ENCODE measurements around the gene KCNQ2.

Gene KCNQ2

GRCh38 chr20:63372971-63373885, 99.2 kb downstream of the KCNQ2 start:
- in situ Hi-C loops (cut with MboI; ENCODE audit: low sequenced_read_pairs, unreplicated experiment), result no loop called here
- DNase-seq (ENCODE audit: low spot score), result no peak
- no peak for TF ChIP-seq CTCF (IDR thresholded peaks at IDR 0.05; ENCODE audit: borderline replicate concordance, control extremely low read depth, extremely low read depth, insufficient read depth, missing control alignments)

- TF ChIP-seq CTCF (IDR thresholded peaks at IDR 0.05; ENCODE audit: borderline replicate concordance, control extremely low read depth, extremely low read depth, insufficient read depth, missing control alignments), result no peak
- in situ Hi-C loops (cut with MboI; ENCODE audit: low sequenced_read_pairs, unreplicated experiment), result no loop called here
- no peak for DNase-seq (ENCODE audit: low spot score)
These were observed 101.1 kb downstream of the KCNQ2 start for GRCh38 chr20:63371291-63371865.

GRCh38 chr20:63370618-63371187, 101.8 kb downstream of the KCNQ2 start:
- DNase-seq (ENCODE audit: low spot score), result no peak
- no peak for TF ChIP-seq CTCF (IDR thresholded peaks at IDR 0.05; ENCODE audit: borderline replicate concordance, control extremely low read depth, extremely low read depth, insufficient read depth, missing control alignments)

GRCh38 chr20:63369724-63370617, 102.5 kb downstream of the KCNQ2 start:
- in situ Hi-C loops (cut with MboI; ENCODE audit: low sequenced_read_pairs, unreplicated experiment), result no loop called here
- no peak for TF ChIP-seq CTCF (IDR thresholded peaks at IDR 0.05; ENCODE audit: borderline replicate concordance, control extremely low read depth, extremely low read depth, insufficient read depth, missing control alignments)

More at GRCh38 chr20:63370618-63371187, 101.8 kb downstream of the KCNQ2 start:
- in situ Hi-C loops (cut with MboI; ENCODE audit: low sequenced_read_pairs, unreplicated experiment), result no loop called here

GRCh38 chr20:63369024-63369530, 103.4 kb downstream of the KCNQ2 start:
- TF ChIP-seq CTCF (IDR thresholded peaks at IDR 0.05; ENCODE audit: borderline replicate concordance, control extremely low read depth, extremely low read depth, insufficient read depth, missing control alignments), result no peak
- no peak for DNase-seq (ENCODE audit: low spot score)
- in situ Hi-C loops (cut with MboI; ENCODE audit: low sequenced_read_pairs, unreplicated experiment), result no loop called here

More at GRCh38 chr20:63369724-63370617, 102.5 kb downstream of the KCNQ2 start:
- no peak for DNase-seq (ENCODE audit: low spot score)

GRCh38 chr20:63368151-63368550, 104.3 kb downstream of the KCNQ2 start:
- DNase-seq (ENCODE audit: low spot score), result no peak
- in situ Hi-C loops (cut with MboI; ENCODE audit: low sequenced_read_pairs, unreplicated experiment), result no loop called here
- no peak for TF ChIP-seq CTCF (IDR thresholded peaks at IDR 0.05; ENCODE audit: borderline replicate concordance, control extremely low read depth, extremely low read depth, insufficient read depth, missing control alignments)

All from GM13976 (cell line).